Natural killer cell (primary cell): ENCODE data around the gene ZNF735. TPM values are rescaled to one million over a fixed set of nuclear protein-coding genes. Genes with fewer than 3 reads are reported as not detected.
"Not testable (repeated sequence)": the region's sequence is repeated elsewhere in the genome, so short reads cannot be mapped to it uniquely, and the experiment has no call there.

Experiments used
- ATAC-seq, 3 donors: fragments of 150-1000 bp in 2 of 3; fragments of 200-7000 bp in 1 of 3; cut with Tn5 transposase; 1 replicate in 1 of 3; 2 replicates in 2 of 3; pipeline ENCODE4 v1.10.0; 2021; ENCODE audit warnings: mild to moderate bottlenecking in 2 of 3, moderate library complexity in 2 of 3
- DNase-seq, 2 donors: peaks; one replicate each; pipeline versions ENCODE4 v3.0.0 to v3.0.0-alpha.2; 2013 to 2021; ENCODE audit warnings: mixed read lengths in 1 of 2
- H3K27ac ChIP-seq: one replicate; pipeline ENCODE4 v1.5.1; 2013; ENCODE audit warnings: mild to moderate bottlenecking, low read length
- H3K27me3 ChIP-seq: one replicate; pipeline ENCODE4 v1.6.1; 2013; ENCODE audit warnings: low read length; ENCODE audit not compliant: control insufficient read depth, insufficient read depth
- H3K36me3 ChIP-seq: one replicate; pipeline ENCODE4 v1.6.1; 2013; ENCODE audit warnings: low read length; ENCODE audit not compliant: control insufficient read depth, insufficient read depth
- H3K4me1 ChIP-seq: one replicate; pipeline ENCODE4 v1.6.1; 2013; ENCODE audit warnings: low read length; ENCODE audit not compliant: control insufficient read depth, insufficient read depth
- H3K4me3 ChIP-seq: one replicate; pipeline ENCODE4 v1.5.1; 2013; ENCODE audit warnings: low read length
- H3K9me3 ChIP-seq: one replicate; pipeline ENCODE4 v1.6.1; 2013; ENCODE audit warnings: low read length; ENCODE audit not compliant: control insufficient read depth, insufficient read depth
- H3K27ac Mint-ChIP-seq, 2 donors: one replicate each; pipeline ENCODE4 v1.8.0; 2022; ENCODE audit warnings: mild to moderate bottlenecking in 2 of 2, mixed read lengths in 2 of 2, moderate library complexity in 1 of 2
- H3K27me3 Mint-ChIP-seq, 2 donors: one replicate each; pipeline ENCODE4 v1.8.0; 2022; ENCODE audit warnings: low read depth in 2 of 2, mixed read lengths in 2 of 2
- H3K36me3 Mint-ChIP-seq: one replicate; pipeline ENCODE4 v1.8.0; 2022; ENCODE audit warnings: mixed read lengths
- H3K4me1 Mint-ChIP-seq, 2 donors: one replicate each; pipeline ENCODE4 v1.8.0; 2022; ENCODE audit warnings: mixed read lengths in 2 of 2
- H3K4me3 Mint-ChIP-seq: one replicate; pipeline ENCODE4 v1.8.0; 2022; ENCODE audit warnings: mild to moderate bottlenecking, moderate library complexity, mixed read lengths
- H3K9me3 Mint-ChIP-seq, 2 donors: one replicate each; pipeline ENCODE4 v1.8.0; 2022; ENCODE audit warnings: mixed read lengths in 2 of 2
- WGBS: methylation state at CpG from one replicate; pipeline ENCODE4 v1.1.7; 2013; ENCODE audit warnings: missing lambda C conversion rate; ENCODE audit not compliant: insufficient coverage; 5-methylcytosine and 5-hydroxymethylcytosine counted together
- intact Hi-C: fragments of 100-400 bp; cut with micrococcal nuclease; formaldehyde crosslinking; loops from one replicate; pipeline ENCODE4 v1.14.2; 2022
- total RNA-seq, 4 donors: library from RNA; stranded (reverse); fragments of 120-200 nt in 1 of 4; gene quantifications; one replicate each; pipeline versions ENCODE4 v1.2.3 to v1.2.4, GENCODE V29; 2013 to 2022
- TF ChIP-seq, protein P1 (sequence below): fragments of 200-600 bp; IDR thresholded peaks from one replicate; pipeline ENCODE4 v1.8.0; 2022; ENCODE audit warnings: antibody characterized with exemption

Gene ZNF735
- not detected for total RNA-seq
- not detected for total RNA-seq (2013)

DNA sequence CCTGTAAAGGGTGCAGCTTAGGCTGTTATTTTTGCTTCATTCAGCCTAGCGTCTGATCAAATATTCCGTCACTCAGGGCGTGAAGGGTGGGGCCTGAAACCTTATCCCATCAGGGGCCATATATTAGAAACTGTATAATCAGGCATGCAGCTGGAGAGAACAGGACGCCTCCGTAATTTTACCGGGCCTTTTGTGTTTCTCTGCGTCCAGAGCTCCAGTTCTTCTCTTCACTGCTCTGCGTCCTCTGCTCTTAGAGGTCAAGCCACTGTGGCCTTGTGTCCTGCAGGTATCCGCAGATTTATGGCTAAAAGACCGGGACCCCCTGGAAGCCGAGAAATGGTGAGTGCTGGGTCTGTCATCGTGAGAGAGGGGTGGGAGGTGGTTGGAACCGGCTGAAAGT, at the start of gene ZNF735:
TSS of gene ZNF735 (plus strand) at position 301 of the 400 bp plus-strand sequence. CDS start at position 301, 0 bp downstream.
- no peaks in the 10 kb centered on the region for H3K36me3 ChIP-seq
- Mint-ChIP-seq H3K4me1 (no peaks in the 10 kb centered on the region), H3K9me3 (peaks cover 2 to 3% of the 10 kb centered on the region in 2 donors), H3K27ac (no peak within 1 kb of the TSS), H3K27me3 (no peaks in the 10 kb centered on the region), H3K4me3 (no peak within 1 kb of the TSS), H3K36me3 (peaks cover 10% of the 10 kb centered on the region)
- H3K4me1 ChIP-seq, result no peaks in the 10 kb centered on the region
- DNase-seq, result no peak
- TF ChIP-seq, protein P1, sequence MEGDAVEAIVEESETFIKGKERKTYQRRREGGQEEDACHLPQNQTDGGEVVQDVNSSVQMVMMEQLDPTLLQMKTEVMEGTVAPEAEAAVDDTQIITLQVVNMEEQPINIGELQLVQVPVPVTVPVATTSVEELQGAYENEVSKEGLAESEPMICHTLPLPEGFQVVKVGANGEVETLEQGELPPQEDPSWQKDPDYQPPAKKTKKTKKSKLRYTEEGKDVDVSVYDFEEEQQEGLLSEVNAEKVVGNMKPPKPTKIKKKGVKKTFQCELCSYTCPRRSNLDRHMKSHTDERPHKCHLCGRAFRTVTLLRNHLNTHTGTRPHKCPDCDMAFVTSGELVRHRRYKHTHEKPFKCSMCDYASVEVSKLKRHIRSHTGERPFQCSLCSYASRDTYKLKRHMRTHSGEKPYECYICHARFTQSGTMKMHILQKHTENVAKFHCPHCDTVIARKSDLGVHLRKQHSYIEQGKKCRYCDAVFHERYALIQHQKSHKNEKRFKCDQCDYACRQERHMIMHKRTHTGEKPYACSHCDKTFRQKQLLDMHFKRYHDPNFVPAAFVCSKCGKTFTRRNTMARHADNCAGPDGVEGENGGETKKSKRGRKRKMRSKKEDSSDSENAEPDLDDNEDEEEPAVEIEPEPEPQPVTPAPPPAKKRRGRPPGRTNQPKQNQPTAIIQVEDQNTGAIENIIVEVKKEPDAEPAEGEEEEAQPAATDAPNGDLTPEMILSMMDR, result no peak
- intact Hi-C loops, result no loop called here
- no peak within 1 kb of the TSS for H3K4me3 ChIP-seq
- peaks cover 12% of the 10 kb centered on the region for H3K9me3 ChIP-seq
- ATAC-seq, result no peak
- no peaks in the 10 kb centered on the region for H3K27me3 ChIP-seq
- no peak within 1 kb of the TSS for H3K27ac ChIP-seq
- 94% methylated on average over 12 of the region's 13 CpGs for WGBS

DNA sequence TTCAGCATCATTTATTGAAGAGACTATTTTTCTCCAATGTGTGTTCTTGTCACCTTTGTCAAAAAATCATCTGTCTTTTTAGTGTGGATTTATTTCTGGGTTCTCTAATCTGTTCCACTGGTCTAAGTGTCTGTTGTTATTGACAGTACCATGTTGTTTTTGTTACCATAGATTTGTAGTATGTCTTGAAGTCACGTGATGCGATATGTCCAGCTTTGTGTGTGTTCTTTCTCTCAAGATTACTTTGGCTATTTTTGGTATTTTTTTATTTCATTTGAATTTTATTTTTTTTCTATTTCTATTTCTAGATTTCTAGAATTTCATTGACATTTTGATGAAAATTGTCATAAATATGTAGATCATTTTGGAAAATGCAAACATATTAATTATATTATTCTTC, 36.0 kb upstream of the ZNF735 start:
- intact Hi-C loops, H3K4me1 Mint-ChIP-seq, H3K36me3 Mint-ChIP-seq, H3K4me3 Mint-ChIP-seq, ATAC-seq, DNase-seq, H3K27ac Mint-ChIP-seq, H3K27me3 ChIP-seq, H3K36me3 ChIP-seq, H3K4me3 ChIP-seq, H3K4me1 ChIP-seq, H3K27me3 Mint-ChIP-seq, H3K27ac ChIP-seq: not testable (repeated sequence)
- 93% methylated on average over 2 of the region's 2 CpGs for WGBS
- H3K9me3 Mint-ChIP-seq, result peaks cover 14 to 16% of the 10 kb centered on the region in 2 donors
- peaks cover 14% of the 10 kb centered on the region for H3K9me3 ChIP-seq

DNA sequence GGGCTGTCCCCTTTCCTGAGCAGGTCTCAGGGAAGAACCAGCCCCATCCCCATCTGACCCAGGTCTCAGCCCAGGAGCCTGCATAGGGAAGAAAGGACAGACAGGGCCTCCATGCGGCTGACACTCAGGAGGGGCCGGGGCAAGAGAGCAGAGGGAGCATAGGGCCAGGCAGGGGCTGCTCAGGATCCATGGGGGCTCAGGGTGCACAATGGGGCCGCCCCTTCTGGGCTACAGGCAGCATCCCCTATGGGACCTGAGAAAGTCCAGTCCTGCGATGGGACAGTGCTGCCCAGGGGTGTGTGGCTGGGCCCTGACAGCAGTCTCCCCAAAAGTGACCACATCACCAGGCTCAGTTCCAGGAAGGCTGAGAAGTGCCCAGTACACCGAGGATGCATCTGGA, 32.7 kb upstream of the ZNF735 start:
- peaks cover 14% of the 10 kb centered on the region for H3K9me3 ChIP-seq
- no peak overlapping the region for H3K4me3 Mint-ChIP-seq
- H3K36me3 ChIP-seq, result no peaks in the 10 kb centered on the region
- peaks cover 11% of the 10 kb centered on the region for H3K36me3 Mint-ChIP-seq
- H3K4me1 ChIP-seq, result no peaks in the 10 kb centered on the region
- no peak overlapping the region for H3K27ac Mint-ChIP-seq
- ATAC-seq, result no peak
- intact Hi-C loops, result no loop called here
- no peaks in the 10 kb centered on the region for H3K27me3 Mint-ChIP-seq
- H3K9me3 Mint-ChIP-seq, result peaks cover 11 to 19% of the 10 kb centered on the region in 2 donors
- H3K27ac ChIP-seq, result no peak overlapping the region
- no peak overlapping the region for H3K4me3 ChIP-seq
- DNase-seq, result no peak
- no peaks in the 10 kb centered on the region for H3K27me3 ChIP-seq
- TF ChIP-seq, protein P1, result no peak
- 81% methylated on average over 5 of the region's 5 CpGs for WGBS
- no peaks in the 10 kb centered on the region for H3K4me1 Mint-ChIP-seq

DNA sequence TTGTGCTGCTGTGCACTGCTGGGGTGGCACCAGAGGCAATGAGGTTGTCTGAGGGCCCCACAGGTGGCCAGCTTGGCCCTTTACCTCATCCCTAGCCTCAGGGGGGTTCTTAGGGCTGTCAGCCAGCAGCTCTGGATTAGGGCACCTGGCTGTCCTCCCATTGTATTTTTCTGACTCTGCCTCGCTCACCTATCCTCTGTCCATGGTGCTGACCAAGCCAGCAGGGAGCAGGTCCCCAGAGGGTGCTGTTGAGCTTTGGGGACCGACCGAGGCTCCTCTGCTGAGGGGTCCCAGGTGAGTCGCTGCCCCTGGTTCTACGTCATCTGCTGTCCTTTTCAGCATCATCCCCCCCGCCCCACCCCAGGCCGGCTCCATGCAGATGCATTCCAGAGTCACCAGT, 32.1 kb upstream of the ZNF735 start:
- peaks cover 11% of the 10 kb centered on the region for H3K36me3 Mint-ChIP-seq
- intact Hi-C loops, result no loop called here
- TF ChIP-seq, protein P1, result no peak
- Histone ChIP-seq H3K4me3 (no peak overlapping the region), H3K4me1 (no peaks in the 10 kb centered on the region), H3K36me3 (no peaks in the 10 kb centered on the region), H3K27ac (no peak overlapping the region), H3K9me3 (peaks cover 14% of the 10 kb centered on the region), H3K27me3 (no peaks in the 10 kb centered on the region)
- peaks cover 11 to 20% of the 10 kb centered on the region in 2 donors for H3K9me3 Mint-ChIP-seq
- no peaks in the 10 kb centered on the region for H3K27me3 Mint-ChIP-seq
- DNase-seq, result no peak
- WGBS, result 37% methylated on average over 5 of the region's 7 CpGs
- no peak overlapping the region for H3K27ac Mint-ChIP-seq
- ATAC-seq, result no peak
- no peak overlapping the region for H3K4me3 Mint-ChIP-seq
- no peaks in the 10 kb centered on the region for H3K4me1 Mint-ChIP-seq
